Measurements from ENCODE around the gene LAYN.

The LAYN gene

DNA sequence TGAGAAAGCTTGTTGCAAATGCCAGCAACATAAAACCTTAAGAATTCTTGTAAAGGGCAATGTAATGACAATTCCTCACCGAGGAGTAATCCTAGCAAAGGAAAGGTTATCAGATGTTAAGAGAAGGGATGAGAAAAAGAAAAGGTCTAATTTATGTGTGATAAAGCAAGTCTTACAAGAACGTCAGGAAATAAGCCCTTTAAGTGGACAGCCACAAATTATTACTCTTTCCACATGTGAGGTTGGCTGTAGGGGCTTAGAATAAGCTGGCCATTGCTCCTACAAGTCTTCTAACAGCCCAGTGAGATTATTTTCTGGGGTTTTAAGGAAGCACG is 9.3 kb downstream of the LAYN start:
- TF ChIP-seq, protein P1, sequence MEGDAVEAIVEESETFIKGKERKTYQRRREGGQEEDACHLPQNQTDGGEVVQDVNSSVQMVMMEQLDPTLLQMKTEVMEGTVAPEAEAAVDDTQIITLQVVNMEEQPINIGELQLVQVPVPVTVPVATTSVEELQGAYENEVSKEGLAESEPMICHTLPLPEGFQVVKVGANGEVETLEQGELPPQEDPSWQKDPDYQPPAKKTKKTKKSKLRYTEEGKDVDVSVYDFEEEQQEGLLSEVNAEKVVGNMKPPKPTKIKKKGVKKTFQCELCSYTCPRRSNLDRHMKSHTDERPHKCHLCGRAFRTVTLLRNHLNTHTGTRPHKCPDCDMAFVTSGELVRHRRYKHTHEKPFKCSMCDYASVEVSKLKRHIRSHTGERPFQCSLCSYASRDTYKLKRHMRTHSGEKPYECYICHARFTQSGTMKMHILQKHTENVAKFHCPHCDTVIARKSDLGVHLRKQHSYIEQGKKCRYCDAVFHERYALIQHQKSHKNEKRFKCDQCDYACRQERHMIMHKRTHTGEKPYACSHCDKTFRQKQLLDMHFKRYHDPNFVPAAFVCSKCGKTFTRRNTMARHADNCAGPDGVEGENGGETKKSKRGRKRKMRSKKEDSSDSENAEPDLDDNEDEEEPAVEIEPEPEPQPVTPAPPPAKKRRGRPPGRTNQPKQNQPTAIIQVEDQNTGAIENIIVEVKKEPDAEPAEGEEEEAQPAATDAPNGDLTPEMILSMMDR (IDR thresholded peaks at IDR 0.05; ENCODE audit: unreplicated experiment in 3 of 3): no peak
- H3K36me3 Mint-ChIP-seq (ENCODE audit: low read depth): no peaks in the 10 kb centered on the region
- peaks cover 12% of the 10 kb centered on the region for H3K27me3 Mint-ChIP-seq (ENCODE audit: low read depth)
- H3K4me1 Mint-ChIP-seq: peaks cover 20% of the 10 kb centered on the region
- H3K4me3 Mint-ChIP-seq: no peak overlapping the region
- H3K27ac Mint-ChIP-seq: peak overlapping the region in 1 of 3 experiments; percentile 7
- H3K9me3 Mint-ChIP-seq: no peaks in the 10 kb centered on the region

DNA sequence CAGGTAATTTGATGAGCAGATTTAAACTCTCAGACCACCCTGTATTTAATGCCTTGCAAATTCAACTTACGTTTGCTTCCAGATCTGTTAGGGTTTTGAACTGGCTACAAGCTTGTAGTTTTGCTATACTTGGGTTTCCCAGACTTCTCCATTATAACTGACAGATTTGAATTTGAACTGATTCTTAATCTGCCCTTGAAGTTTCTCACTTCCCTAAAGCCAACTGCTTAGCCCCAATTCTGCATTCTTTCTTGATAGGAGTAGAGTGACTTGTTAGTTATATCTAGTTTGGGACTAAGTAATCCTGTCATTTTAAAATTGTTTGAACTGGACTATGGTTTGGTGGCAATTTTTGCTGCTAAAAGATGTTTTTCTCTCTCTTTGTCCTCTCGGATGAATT is 9.7 kb downstream of the LAYN start:
- Mint-ChIP-seq H3K9me3 (peaks cover under 1% of the 10 kb centered on the region), H3K27ac (no peak overlapping the region), H3K36me3 (ENCODE audit: low read depth) (peaks cover 1% of the 10 kb centered on the region), H3K4me3 (no peak overlapping the region), H3K27me3 (ENCODE audit: low read depth) (peaks cover 12% of the 10 kb centered on the region), H3K4me1 (peaks cover 20% of the 10 kb centered on the region)
- TF ChIP-seq, protein P1 (IDR thresholded peaks at IDR 0.05; ENCODE audit: unreplicated experiment in 3 of 3): no peak

DNA sequence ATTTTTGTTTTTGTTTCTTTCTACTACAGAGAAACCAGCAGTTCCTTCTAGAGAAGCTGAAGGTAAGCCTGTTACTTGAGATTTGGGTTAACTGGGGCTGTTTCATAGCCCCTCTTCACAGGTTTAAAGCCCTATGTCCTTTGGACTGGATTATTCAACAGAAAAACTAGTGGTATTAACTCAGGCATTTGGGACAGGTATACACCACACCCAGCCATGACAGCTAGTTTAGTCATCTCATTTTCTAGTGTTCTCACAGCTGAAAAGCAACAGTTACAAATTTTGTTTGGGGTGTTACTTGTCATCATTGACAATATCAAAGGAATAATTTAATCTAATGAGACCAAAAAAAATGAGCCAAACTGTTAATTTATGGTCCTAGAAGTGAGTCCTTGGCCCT is 14.0 kb downstream of the LAYN start:
- Mint-ChIP-seq H3K4me3 (no peak overlapping the region), H3K27ac (no peak overlapping the region)

DNA sequence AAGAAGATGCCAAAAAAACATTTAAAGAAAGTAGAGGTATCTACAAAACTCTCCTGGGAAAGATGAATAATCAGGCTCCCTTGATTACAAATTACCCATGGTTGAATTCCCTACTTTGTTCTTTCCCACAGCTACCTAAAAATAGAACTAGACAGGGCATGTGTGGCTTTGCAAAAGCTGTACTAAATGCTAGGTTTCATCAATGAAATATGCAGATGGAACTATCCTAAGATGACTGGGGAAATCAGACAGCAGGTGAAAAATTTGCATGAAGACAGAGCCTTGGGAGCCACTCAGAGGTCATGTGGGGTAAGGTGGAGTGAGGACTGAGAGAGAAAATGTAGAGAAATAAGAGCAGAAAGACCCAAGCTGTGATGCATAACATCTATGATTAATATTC is 14.7 kb downstream of the LAYN start:
- Mint-ChIP-seq H3K27me3 (ENCODE audit: low read depth) (peaks cover 9% of the 10 kb centered on the region), H3K4me1 (peaks cover 6% of the 10 kb centered on the region), H3K36me3 (ENCODE audit: low read depth) (peaks cover 10% of the 10 kb centered on the region), H3K9me3 (peaks cover 3% of the 10 kb centered on the region), H3K4me3 (no peak overlapping the region), H3K27ac (no peak overlapping the region)
- TF ChIP-seq, protein P1 (IDR thresholded peaks at IDR 0.05; ENCODE audit: unreplicated experiment in 3 of 3): no peak

More for the DNA sequence above, 14.0 kb downstream of the LAYN start:
- Mint-ChIP-seq H3K9me3 (peaks cover 3% of the 10 kb centered on the region), H3K36me3 (ENCODE audit: low read depth) (peaks cover 10% of the 10 kb centered on the region), H3K4me1 (peaks cover 5% of the 10 kb centered on the region), H3K27me3 (ENCODE audit: low read depth) (peaks cover 9% of the 10 kb centered on the region)
- TF ChIP-seq, protein P1 (IDR thresholded peaks at IDR 0.05; ENCODE audit: unreplicated experiment in 3 of 3): no peak

DNA sequence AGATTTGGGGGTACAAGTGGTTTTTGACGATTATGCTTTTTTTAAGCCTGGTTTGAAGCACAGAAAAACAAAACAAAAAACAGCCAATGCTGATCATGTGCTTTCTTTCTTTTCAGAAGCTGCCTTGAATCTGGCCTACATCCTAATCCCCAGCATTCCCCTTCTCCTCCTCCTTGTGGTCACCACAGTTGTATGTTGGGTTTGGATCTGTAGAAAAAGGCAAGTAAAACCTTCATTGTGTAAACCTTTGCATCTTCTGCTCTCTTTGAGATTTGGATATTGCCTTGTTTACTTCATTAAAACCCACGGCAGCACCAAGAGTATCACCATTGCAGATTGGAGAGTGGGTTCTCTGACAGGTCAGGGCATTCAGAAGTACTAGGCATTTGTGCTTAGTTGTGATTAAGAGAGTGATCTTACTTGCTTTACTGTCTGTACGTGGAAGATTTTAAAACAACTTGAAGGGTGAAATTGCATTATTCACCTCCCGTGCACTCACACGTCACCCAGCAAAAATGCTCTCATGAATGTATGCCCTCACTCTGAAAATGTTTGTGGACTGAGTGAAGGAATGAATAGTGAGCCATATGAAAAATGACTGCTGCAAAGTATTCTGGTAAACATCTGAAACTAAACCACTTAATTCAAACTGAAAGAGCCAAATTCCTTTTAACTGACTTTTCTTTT is 17.0 kb downstream of the LAYN start:
- peaks cover 10% of the 10 kb centered on the region for H3K36me3 Mint-ChIP-seq (ENCODE audit: low read depth)
- H3K4me1 Mint-ChIP-seq: peaks cover 15% of the 10 kb centered on the region
- H3K27me3 Mint-ChIP-seq (ENCODE audit: low read depth): no peaks in the 10 kb centered on the region
- H3K9me3 Mint-ChIP-seq: peaks cover 3% of the 10 kb centered on the region
- TF ChIP-seq, protein P1 (IDR thresholded peaks at IDR 0.05; ENCODE audit: unreplicated experiment in 3 of 3): no peak
- no peak overlapping the region for H3K4me3 Mint-ChIP-seq
- H3K27ac Mint-ChIP-seq: no peak overlapping the region

DNA sequence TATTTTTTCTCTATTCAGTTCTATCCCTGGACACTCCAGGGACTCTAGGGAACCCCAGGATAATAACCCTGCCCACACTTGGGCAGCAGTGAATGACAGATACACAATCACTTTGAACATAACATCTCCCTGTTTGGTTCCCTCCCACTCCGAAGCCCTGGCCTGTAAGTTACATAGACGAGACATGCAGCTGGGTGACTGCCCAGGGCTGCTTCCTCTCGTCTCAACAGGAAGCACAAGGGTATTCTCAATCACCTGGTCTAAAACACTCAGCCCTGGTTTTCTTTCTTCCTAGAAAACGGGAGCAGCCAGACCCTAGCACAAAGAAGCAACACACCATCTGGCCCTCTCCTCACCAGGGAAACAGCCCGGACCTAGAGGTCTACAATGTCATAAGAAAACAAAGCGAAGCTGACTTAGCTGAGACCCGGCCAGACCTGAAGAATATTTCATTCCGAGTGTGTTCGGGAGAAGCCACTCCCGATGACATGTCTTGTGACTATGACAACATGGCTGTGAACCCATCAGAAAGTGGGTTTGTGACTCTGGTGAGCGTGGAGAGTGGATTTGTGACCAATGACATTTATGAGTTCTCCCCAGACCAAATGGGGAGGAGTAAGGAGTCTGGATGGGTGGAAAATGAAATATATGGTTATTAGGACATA is 19.4 kb downstream of the LAYN start:
- H3K27me3 Mint-ChIP-seq (ENCODE audit: low read depth): no peaks in the 10 kb centered on the region
- peaks cover 3% of the 10 kb centered on the region for H3K9me3 Mint-ChIP-seq
- peak overlapping the region in 1 of 3 experiments; percentile 6 for H3K27ac Mint-ChIP-seq
- peaks cover 15% of the 10 kb centered on the region for H3K4me1 Mint-ChIP-seq
- H3K4me3 Mint-ChIP-seq: no peak overlapping the region
- H3K36me3 Mint-ChIP-seq (ENCODE audit: low read depth): peaks cover 10% of the 10 kb centered on the region
- TF ChIP-seq, protein P1 (IDR thresholded peaks at IDR 0.05; ENCODE audit: unreplicated experiment in 3 of 3): no peak
